H9 (cell line): ENCODE measurements around the gene ITLN1. TPM values are rescaled to one million over a fixed set of nuclear protein-coding genes. Genes with fewer than 3 reads are reported as not detected.

ENCODE experiments used
- DNase-seq: peaks from one replicate; pipeline ENCODE4 v3.0.0-alpha.2; 2017
- H2AFZ ChIP-seq: one replicate; pipeline ENCODE4 v1.6.1; 2013; ENCODE audit warnings: mild to moderate bottlenecking, low read length, control low read depth, moderate library complexity
- H2AK5ac ChIP-seq: 2 replicates; pipeline ENCODE4 v1.6.1; 2013; ENCODE audit warnings: low read length, control low read depth, mixed read lengths; ENCODE audit not compliant: insufficient read length
- H2BK120ac ChIP-seq: one replicate; pipeline ENCODE4 v1.6.1; 2013; ENCODE audit warnings: low read depth, mild to moderate bottlenecking, low read length, control low read depth, inconsistent platforms; ENCODE audit not compliant: poor library complexity, severe bottlenecking
- H2BK12ac ChIP-seq: 2 replicates; pipeline ENCODE4 v1.6.1; 2013; ENCODE audit warnings: low read length, control low read depth, mixed read lengths, low read depth; ENCODE audit not compliant: insufficient read length
- H2BK15ac ChIP-seq: 2 replicates; pipeline ENCODE4 v1.6.1; 2013; ENCODE audit warnings: low read depth, low read length, control low read depth
- H2BK20ac ChIP-seq: one replicate; pipeline ENCODE4 v1.6.1; 2013; ENCODE audit warnings: low read depth, mild to moderate bottlenecking, low read length, control low read depth, inconsistent platforms; ENCODE audit not compliant: poor library complexity, severe bottlenecking
- H2BK5ac ChIP-seq: 2 replicates; pipeline ENCODE4 v1.6.1; 2013; ENCODE audit warnings: low read length, control low read depth, mixed read lengths; ENCODE audit not compliant: insufficient read length
- H3K14ac ChIP-seq: 2 replicates; pipeline ENCODE4 v1.6.1; 2013; ENCODE audit warnings: low read length, control low read depth; ENCODE audit not compliant: insufficient read depth
- H3K18ac ChIP-seq: 2 replicates; pipeline ENCODE4 v1.6.1; 2013; ENCODE audit warnings: low read depth, mild to moderate bottlenecking, mixed read lengths, low read length, control low read depth; ENCODE audit not compliant: insufficient read length
- H3K23ac ChIP-seq: 2 replicates; pipeline ENCODE4 v1.6.1; 2013; ENCODE audit warnings: low read length, control low read depth, mixed read lengths, low read depth; ENCODE audit not compliant: insufficient read length
- H3K23me2 ChIP-seq: 2 replicates; pipeline ENCODE4 v1.6.1; 2013; ENCODE audit warnings: low read depth, mild to moderate bottlenecking, mixed read lengths, low read length, control low read depth; ENCODE audit not compliant: insufficient read length, poor library complexity, severe bottlenecking
- H3K27ac ChIP-seq: 2 replicates; pipeline ENCODE4 v1.5.1; 2013; ENCODE audit warnings: low read length, control low read depth, mixed read lengths, low read depth; ENCODE audit not compliant: insufficient read length
- H3K27me3 ChIP-seq: 2 replicates; pipeline ENCODE4 v1.6.1; 2013; ENCODE audit warnings: low read length, control low read depth, inconsistent platforms; ENCODE audit not compliant: insufficient read depth
- H3K4ac ChIP-seq: 2 replicates; pipeline ENCODE4 v1.6.1; 2013; ENCODE audit warnings: low read depth, mild to moderate bottlenecking, control low read depth, inconsistent platforms, low read length, moderate library complexity
- H3K4me1 ChIP-seq: 2 replicates; pipeline ENCODE4 v1.6.1; 2013; ENCODE audit warnings: low read length, control low read depth, inconsistent platforms; ENCODE audit not compliant: insufficient read depth
- H3K4me2 ChIP-seq: 2 replicates; pipeline ENCODE4 v1.6.1; 2013; ENCODE audit warnings: low read length, control low read depth, mixed read lengths; ENCODE audit not compliant: insufficient read length, insufficient read depth
- H3K56ac ChIP-seq: 2 replicates; pipeline ENCODE4 v1.6.1; 2013; ENCODE audit warnings: low read depth, mild to moderate bottlenecking, mixed read lengths, low read length, control low read depth; ENCODE audit not compliant: insufficient read length
- H3K79me1 ChIP-seq: 2 replicates; pipeline ENCODE4 v1.6.1; 2013; ENCODE audit warnings: low read depth, mild to moderate bottlenecking, moderate library complexity, low read length, control low read depth, inconsistent platforms; ENCODE audit not compliant: insufficient read depth, poor library complexity, severe bottlenecking
- H3K79me2 ChIP-seq: 2 replicates; pipeline ENCODE4 v1.6.1; 2013; ENCODE audit warnings: low read length, control low read depth, inconsistent platforms; ENCODE audit not compliant: insufficient read depth
- H3K9ac ChIP-seq: 2 replicates; pipeline ENCODE4 v1.6.1; 2013; ENCODE audit warnings: low read length, control low read depth, mixed read lengths; ENCODE audit not compliant: insufficient read length; ENCODE audit errors: extremely low read depth
- H3K9me3 ChIP-seq: one replicate; pipeline ENCODE4 v1.6.1; 2013; ENCODE audit warnings: low read depth, low read length, inconsistent platforms; ENCODE audit not compliant: control insufficient read depth
- H3T11ph ChIP-seq: one replicate; pipeline ENCODE4 v1.6.1; 2013; ENCODE audit warnings: mild to moderate bottlenecking, low read length, control low read depth, inconsistent platforms
- H4K20me1 ChIP-seq: one replicate; pipeline ENCODE4 v1.6.1; 2013; ENCODE audit not compliant: control insufficient read depth, insufficient read length, insufficient read depth
- H4K5ac ChIP-seq: 2 replicates; pipeline ENCODE4 v1.6.1; 2013; ENCODE audit warnings: low read depth, mild to moderate bottlenecking, mixed read lengths, low read length, control low read depth; ENCODE audit not compliant: insufficient read length
- H4K8ac ChIP-seq: replicated peaks from 2 replicates; pipeline ENCODE4 v1.6.1; 2013; ENCODE audit warnings: low read length, control low read depth, mixed read lengths, low read depth; ENCODE audit not compliant: insufficient read length
- H4K91ac ChIP-seq: 2 replicates; pipeline ENCODE4 v1.6.1; 2013; ENCODE audit warnings: low read depth, mild to moderate bottlenecking, moderate library complexity, mixed read lengths, low read length, control low read depth; ENCODE audit not compliant: insufficient read length
- H3K27ac Mint-ChIP-seq, 3 experiments: 2 replicates in 2 of 3; 3 replicates in 1 of 3; pipeline ENCODE4 v1.8.0; 2020 to 2021; ENCODE audit warnings: mixed read lengths in 3 of 3, mild to moderate bottlenecking in 1 of 3, moderate library complexity in 1 of 3
- H3K27me3 Mint-ChIP-seq: 2 replicates; pipeline ENCODE4 v1.8.0; 2021; ENCODE audit warnings: low read depth, mild to moderate bottlenecking, moderate library complexity, mixed read lengths
- H3K36me3 Mint-ChIP-seq, 3 experiments: 2 replicates in 2 of 3; 3 replicates in 1 of 3; pipeline ENCODE4 v1.8.0; 2020 to 2021; ENCODE audit warnings: low read depth in 3 of 3, mixed read lengths in 3 of 3; ENCODE audit not compliant: insufficient read depth in 1 of 3
- H3K4me1 Mint-ChIP-seq, 2 experiments: 2 replicates each; pipeline ENCODE4 v1.8.0; 2020; ENCODE audit warnings: mixed read lengths in 2 of 2
- H3K4me3 Mint-ChIP-seq, 2 experiments: 2 replicates in 1 of 2; 3 replicates in 1 of 2; pipeline ENCODE4 v1.8.0; 2020 to 2021; ENCODE audit warnings: mild to moderate bottlenecking in 2 of 2, mixed read lengths in 2 of 2, moderate library complexity in 1 of 2
- H3K9me3 Mint-ChIP-seq, 2 experiments: 2 replicates in 1 of 2; 3 replicates in 1 of 2; pipeline ENCODE4 v1.8.0; 2020; ENCODE audit warnings: mild to moderate bottlenecking in 2 of 2, mixed read lengths in 2 of 2, moderate library complexity in 1 of 2
- WGBS: extraction: QIAGEN DNeasy Blood & Tissue Kit; methylation state at CpG from one replicate; pipeline ENCODE4 v1.1.7; 2013; ENCODE audit warnings: missing lambda C conversion rate, low lambda C conversion rate, mixed read lengths; ENCODE audit not compliant: insufficient read length; ENCODE audit errors: extremely low coverage; 5-methylcytosine and 5-hydroxymethylcytosine counted together
- total RNA-seq: library from RNA; stranded (reverse); gene quantifications from 2 replicates; pipeline ENCODE4 v1.2.1, GENCODE V29; 2021
- TF ChIP-seq, protein P1 (sequence below): fragments of 200-600 bp; sonication (generic); conservative IDR thresholded peaks from 3 replicates; pipeline ENCODE4 v1.8.0; 2021; ENCODE audit warnings: antibody characterized with exemption, mild to moderate bottlenecking

ITLN1 gene
- total RNA-seq, 1 experiment from 2014 or later: not detected

DNA sequence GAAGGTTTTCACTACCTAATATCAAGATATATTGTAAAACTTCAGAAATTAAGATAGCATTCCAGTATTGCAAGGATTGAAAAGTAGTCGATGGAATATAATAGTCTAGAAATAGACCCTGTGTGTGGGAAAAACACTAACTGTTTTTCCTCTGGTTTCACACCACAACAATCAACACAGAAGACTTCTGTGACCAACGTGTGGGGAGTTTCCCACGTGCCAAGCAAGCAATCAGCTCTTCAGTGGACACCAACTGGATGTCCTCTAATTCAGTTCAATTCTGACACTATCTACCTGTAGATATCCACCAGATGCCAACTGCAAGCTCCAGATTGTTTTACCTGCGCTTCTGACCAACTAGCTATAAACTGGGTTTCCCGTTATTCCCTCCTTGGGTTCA is 34.4 kb downstream of the ITLN1 start:
- no CpG with 5 or more reads among the region's 5 CpGs for WGBS

More for the DNA sequence above, 34.4 kb downstream of the ITLN1 start:
- H3K4me3 Mint-ChIP-seq: no peak overlapping the region
- H3K79me2 ChIP-seq: no peaks in the 10 kb centered on the region
- H3K27me3 Mint-ChIP-seq: no peaks in the 10 kb centered on the region
- H2BK120ac ChIP-seq: no peak overlapping the region
- H3T11ph ChIP-seq: no peak overlapping the region
- H3K4ac ChIP-seq: no peak overlapping the region
- DNase-seq: no peak
- H3K18ac ChIP-seq: no peak overlapping the region
- H3K23me2 ChIP-seq: no peaks in the 10 kb centered on the region
- no peak overlapping the region for H2AK5ac ChIP-seq
- no peak overlapping the region for H2AFZ ChIP-seq
- H4K20me1 ChIP-seq: no peaks in the 10 kb centered on the region
- no peak overlapping the region for H2BK15ac ChIP-seq
- H2BK5ac ChIP-seq: no peak overlapping the region
- H3K23ac ChIP-seq: no peak overlapping the region
- H3K9ac ChIP-seq: no peak overlapping the region
- H2BK12ac ChIP-seq: no peak overlapping the region
- TF ChIP-seq, protein P1, sequence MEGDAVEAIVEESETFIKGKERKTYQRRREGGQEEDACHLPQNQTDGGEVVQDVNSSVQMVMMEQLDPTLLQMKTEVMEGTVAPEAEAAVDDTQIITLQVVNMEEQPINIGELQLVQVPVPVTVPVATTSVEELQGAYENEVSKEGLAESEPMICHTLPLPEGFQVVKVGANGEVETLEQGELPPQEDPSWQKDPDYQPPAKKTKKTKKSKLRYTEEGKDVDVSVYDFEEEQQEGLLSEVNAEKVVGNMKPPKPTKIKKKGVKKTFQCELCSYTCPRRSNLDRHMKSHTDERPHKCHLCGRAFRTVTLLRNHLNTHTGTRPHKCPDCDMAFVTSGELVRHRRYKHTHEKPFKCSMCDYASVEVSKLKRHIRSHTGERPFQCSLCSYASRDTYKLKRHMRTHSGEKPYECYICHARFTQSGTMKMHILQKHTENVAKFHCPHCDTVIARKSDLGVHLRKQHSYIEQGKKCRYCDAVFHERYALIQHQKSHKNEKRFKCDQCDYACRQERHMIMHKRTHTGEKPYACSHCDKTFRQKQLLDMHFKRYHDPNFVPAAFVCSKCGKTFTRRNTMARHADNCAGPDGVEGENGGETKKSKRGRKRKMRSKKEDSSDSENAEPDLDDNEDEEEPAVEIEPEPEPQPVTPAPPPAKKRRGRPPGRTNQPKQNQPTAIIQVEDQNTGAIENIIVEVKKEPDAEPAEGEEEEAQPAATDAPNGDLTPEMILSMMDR: no peak
- no peak overlapping the region for H4K91ac ChIP-seq
- H3K14ac ChIP-seq: no peak overlapping the region
- H3K27me3 ChIP-seq: no peaks in the 10 kb centered on the region
- H3K79me1 ChIP-seq: no peaks in the 10 kb centered on the region
- H2BK20ac ChIP-seq: no peak overlapping the region
- H3K56ac ChIP-seq: no peak overlapping the region
- H3K4me1 Mint-ChIP-seq: no peaks in the 10 kb centered on the region
- H3K27ac Mint-ChIP-seq: no peak overlapping the region
- H3K4me2 ChIP-seq: no peak overlapping the region
- no peak overlapping the region for H4K5ac ChIP-seq
- no peak overlapping the region for H4K8ac ChIP-seq
- H3K9me3 Mint-ChIP-seq: no peaks in the 10 kb centered on the region
- no peak overlapping the region for H3K27ac ChIP-seq
- H3K4me1 ChIP-seq: no peaks in the 10 kb centered on the region
- H3K9me3 ChIP-seq: no peaks in the 10 kb centered on the region
- no peaks in the 10 kb centered on the region for H3K36me3 Mint-ChIP-seq
